ENCODE results near the gene PLGRKT.
"Not testable (repeated sequence)": the region's sequence is repeated elsewhere in the genome, so short reads cannot be mapped to it uniquely, and the experiment has no call there.

The PLGRKT gene

GRCh38 chr9:5375091-5375490 is 62.6 kb downstream of the PLGRKT start:
- DNase-seq = peak; percentile 46

GRCh38 chr9:5364294-5365024 is 73.3 kb downstream of the PLGRKT start:
- DNase-seq = no peak

- no peak for DNase-seq
These were observed 76.3 kb downstream of the PLGRKT start for GRCh38 chr9:5361326-5362010.

- DNase-seq = no peak
These were observed 77.4 kb downstream of the PLGRKT start for GRCh38 chr9:5360341-5360740.

- DNase-seq = no peak
These were observed 80.2 kb downstream of the PLGRKT start for GRCh38 chr9:5357431-5358105.

- DNase-seq = no peak
These were observed 81.9 kb downstream of the PLGRKT start for GRCh38 chr9:5355817-5356216.

- DNase-seq = no peak
These were observed 82.5 kb downstream of the PLGRKT start for GRCh38 chr9:5355226-5355625.

GRCh38 chr9:5354184-5354583 is 83.5 kb downstream of the PLGRKT start:
- no peak for DNase-seq

GRCh38 chr9:5352637-5353248 is 85.0 kb downstream of the PLGRKT start:
- no peak for DNase-seq

GRCh38 chr9:5338992-5339981 is 98.4 kb downstream of the PLGRKT start, which contains the start of gene RLN1:
Gene RLN1, minus strand, starts transcription at chr9:5339876. Its CDS starts 130 bp downstream, at chr9:5339746.
- DNase-seq = peak; percentile 38

GRCh38 chr9:5336688-5337087 is 101.0 kb downstream of the PLGRKT start:
- DNase-seq = no peak

GRCh38 chr9:5331276-5331675 is 106.4 kb downstream of the PLGRKT start:
- DNase-seq = not testable (repeated sequence)

GRCh38 chr9:5326893-5327548 is 110.7 kb downstream of the PLGRKT start:
- DNase-seq = peak; percentile 43

- no peak for DNase-seq
These were observed 111.5 kb downstream of the PLGRKT start for GRCh38 chr9:5326187-5326586.

- not testable (repeated sequence) for DNase-seq
These were observed 116.1 kb downstream of the PLGRKT start for GRCh38 chr9:5321601-5322000.

GRCh38 chr9:5321058-5321457 is 116.7 kb downstream of the PLGRKT start:
- DNase-seq = no peak

- not testable (repeated sequence) for DNase-seq
These were observed 121.3 kb downstream of the PLGRKT start for GRCh38 chr9:5316406-5316805.

GRCh38 chr9:5315187-5315923 is 122.4 kb downstream of the PLGRKT start:
- no peak for DNase-seq

GRCh38 chr9:5310851-5311250 is 126.9 kb downstream of the PLGRKT start:
- DNase-seq = no peak
